ENCODE measurements around the gene SYNPR.

SYNPR gene

DNA sequence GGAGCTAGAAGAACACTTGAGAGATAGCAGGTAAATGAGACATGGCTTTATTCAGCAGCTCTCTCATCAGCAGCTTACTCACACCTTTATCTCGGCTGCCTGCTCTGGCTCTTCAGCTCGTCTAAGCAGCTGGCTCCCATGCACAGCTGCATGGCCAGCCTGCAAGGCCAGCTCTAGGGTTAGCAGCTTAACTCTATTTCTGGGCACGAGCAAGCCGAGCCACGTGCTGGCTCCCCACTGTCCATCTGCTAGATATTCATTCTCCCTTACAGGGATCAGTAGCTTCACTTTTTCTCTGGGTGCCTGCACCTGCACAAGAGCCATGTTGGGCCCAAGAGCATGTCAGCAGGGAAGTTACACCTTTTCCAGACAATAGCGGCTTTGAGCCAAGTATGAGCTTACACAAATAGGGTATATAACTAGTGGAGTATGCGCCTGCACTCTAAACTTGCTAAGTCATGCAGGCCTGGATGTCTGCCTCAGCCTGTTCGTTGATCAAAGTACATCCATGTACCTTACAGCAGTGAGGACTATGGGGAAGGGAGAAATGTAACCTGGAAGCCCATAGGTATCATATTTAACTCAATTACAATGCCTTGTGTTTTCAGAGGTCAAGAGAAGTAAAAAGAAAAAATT is 199.5 kb downstream of the SYNPR start:
- DNase-seq, result no peak

DNA sequence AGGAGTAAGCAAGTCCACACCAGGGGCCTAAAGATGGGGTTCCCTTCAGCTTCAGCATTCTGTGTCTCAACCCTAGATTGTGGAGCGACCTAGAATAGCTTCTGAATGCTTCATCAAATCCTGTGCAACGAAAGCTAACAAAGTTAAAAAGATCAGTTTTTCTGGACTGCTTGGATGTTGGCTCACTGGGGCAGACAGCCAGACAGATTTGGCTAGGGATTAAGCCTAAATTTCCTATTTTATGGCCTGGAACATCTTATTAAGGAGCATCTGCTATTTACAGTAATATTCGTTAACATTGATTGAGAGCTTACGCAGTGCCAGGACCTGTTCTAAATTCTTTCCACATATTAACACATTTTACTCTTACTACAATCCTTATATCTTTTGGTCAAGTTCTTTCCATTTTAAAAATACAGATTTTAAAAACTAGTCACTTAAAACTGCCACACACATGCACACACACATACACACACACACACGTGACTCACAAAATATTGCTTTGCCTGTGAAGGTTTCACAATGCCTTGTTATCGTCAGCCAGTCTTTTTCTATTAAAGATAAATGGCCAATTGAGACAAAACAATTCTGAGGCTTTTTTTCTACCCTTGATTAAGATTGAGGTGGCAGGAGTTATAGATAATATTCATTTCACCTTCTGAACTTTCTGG is 201.0 kb downstream of the SYNPR start:
- DNase-seq, result no peak

DNA sequence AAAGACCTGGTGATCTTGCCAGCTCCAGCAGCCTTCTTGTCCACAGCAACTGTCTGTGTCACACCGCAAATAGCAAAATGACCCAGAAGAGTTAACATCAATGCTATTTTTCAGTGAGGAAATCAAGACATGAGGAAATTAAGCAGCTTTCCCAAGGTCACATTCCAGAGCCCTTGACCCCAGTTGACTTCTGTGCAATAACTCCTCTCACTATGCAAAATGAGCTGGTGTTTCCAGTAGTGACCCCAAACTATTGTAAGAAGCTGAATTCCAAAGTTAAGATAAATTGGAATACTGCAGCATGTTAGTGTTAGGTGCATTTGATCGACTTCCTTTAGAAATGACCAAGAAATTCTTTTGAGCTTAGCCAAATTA is 201.5 kb downstream of the SYNPR start:
- no peak for DNase-seq

DNA sequence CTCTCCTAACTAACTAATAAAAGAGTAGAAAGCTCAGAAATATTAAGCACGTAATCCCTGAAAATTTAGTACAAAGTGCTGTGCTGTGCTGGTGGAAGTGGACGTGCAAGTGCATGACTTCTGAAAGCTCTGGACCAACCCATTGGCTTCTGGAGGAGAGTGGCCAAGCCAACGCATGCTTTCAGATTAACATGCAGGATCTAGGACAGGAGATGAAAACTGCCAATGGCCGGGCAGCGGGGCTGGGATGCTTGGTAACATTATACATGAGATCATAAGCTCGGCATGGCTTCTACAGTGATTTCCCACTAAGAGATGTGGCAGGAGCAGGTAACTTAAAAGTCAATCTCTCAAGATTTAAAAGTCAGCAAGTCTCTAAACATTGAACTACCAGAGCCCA is 203.5 kb downstream of the SYNPR start:
- no peak for DNase-seq

DNA sequence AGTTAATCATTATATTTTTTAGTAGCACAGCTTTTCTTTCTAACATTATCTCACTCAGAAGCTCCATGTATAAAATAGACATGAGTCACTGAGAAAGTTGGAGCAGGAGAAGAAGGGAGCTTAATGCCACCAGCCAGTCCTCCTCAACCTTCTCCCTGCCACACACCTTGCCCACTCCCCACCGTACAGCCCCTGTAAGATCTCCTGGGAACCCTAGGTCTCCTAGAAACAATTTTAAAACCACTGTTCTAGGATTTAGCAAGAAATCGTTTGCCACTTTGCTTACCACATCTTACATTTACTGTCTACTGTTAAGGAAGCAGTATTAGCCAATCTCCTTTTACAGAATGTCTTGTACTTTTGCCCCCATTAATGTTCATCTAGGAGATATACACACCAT is 204.2 kb downstream of the SYNPR start:
- no peak for DNase-seq

DNA sequence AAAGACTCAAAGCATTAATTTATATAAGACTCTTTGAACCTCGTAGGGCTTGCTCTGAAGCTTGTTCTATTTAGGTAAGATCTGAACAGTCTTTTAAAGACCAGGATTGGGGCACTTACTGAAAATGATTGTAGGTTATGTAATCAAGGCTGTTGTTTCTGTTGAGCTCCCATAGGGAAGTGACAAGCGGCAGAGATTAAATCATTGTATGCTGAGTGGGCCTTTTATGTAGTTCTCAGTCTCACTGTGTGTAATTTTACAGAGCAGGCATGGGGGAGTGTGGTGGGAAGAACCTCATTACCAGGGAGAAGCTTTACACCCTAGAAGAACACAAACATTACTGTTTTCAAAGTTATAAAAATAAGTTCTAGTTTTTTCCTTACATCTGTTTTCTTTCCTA is 214.4 kb downstream of the SYNPR start:
- no peak for DNase-seq

DNA sequence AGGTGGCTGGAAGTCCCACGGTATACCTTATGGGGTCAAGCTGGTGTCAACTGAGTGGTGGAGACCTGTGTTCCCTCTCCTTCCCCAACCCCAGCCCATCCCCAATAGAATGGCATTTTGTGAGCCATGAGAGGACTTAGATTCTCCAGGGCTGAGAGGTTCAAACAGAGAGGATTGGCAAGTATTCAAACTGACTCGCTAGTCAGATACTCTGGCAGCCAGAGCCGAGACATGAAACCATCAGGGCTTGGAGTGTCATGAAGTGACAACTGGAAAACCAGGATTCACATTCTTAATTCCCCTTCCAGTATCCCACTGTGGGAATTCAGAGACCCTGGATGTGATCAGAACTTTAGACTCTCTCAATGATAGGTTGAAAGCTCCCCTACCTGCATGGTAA is 215.0 kb downstream of the SYNPR start:
- no peak for DNase-seq

DNA sequence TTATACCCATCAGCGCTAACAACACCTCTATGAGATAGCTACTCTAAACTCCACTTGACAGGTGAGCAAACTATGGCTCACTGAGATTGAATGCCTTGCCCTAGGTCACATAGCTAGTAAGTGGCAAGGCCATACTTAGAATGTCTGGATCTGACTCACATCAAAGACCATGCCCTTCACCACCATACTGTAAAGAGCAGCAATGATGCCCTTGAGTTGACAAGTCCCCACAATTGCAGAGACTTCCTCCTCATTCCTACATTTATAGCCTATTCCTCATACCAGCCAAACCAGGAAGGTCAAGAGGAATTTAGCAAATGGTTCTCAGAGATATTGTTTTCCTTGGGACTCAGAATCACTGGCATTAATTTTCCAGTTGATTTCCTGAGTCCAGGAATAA is 216.5 kb downstream of the SYNPR start:
- DNase-seq, result no peak

DNA sequence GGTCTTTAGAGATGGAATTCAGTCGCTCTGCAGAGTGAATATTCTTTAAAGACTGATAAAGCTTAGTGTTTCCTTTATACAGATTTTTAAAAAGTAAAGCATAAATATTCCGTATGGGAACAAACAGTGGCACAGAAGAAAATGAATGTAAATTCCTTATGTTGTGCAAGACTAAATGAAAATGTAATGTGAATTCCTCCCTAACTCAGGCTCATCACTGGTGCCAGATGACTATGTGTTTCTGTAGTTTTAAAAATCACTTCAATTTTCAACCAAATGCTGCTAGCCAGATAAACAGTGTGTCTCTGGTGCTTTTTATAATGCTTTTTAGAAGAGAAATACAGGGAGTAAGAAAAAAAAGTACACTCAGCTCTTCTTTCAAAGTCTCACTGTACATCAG is 219.5 kb downstream of the SYNPR start:
- no peak for DNase-seq

DNA sequence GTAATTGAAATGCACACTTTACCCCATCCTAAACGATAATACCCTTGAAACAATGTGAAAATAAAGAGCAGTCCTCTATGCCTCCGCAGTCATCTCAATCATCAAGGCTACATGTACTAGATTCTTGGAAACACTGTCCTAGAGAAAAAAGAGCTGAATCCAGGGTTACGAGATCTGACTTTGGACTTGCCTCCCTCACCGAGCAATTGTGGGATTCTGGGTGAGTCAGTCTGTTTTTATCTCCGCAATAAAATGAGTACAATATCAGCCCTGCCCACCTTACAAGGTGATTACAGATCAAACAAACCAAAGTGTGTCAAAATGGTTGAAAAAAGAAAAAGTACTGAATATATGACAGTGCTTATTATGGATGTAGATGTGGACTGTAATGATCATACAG is 222.1 kb downstream of the SYNPR start:
- no peak for DNase-seq

DNA sequence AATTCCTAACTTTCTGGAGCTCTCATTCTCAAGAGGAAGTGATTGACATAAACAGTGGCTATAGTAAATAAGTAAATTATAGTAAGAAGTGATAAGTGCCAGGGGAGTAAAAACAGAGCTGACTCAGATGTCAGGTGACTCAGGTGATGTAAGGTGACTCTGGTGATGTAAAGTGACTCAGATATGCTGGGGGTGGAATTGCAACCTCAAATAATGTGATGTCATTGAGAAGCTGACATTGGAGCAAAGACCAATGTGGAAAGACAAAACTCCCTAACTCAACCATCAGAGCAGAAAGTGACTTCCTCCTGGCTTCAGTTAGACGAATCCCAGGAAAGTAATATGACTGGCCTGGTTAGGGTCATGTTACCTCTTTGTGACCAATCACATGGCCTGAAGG is 230.2 kb downstream of the SYNPR start:
- no peak for DNase-seq

DNA sequence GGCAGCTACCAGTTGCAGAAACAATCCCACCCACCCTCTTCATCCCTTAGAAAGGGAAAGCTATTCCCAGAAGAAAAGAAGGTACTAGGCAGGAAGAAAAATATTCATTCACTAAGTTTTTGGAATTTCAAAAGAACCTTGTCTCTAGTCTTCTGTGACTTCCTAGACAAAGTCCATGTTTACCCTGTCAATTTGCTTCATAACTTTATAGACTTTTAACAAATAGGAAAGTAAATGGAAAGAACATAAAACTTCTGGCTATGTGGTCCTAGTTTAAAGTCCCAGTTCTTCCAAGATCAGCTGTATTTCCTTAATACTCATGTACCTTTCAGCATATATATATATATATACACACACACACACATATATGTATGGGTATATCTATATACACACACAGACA is 230.7 kb downstream of the SYNPR start:
- DNase-seq, result no peak

DNA sequence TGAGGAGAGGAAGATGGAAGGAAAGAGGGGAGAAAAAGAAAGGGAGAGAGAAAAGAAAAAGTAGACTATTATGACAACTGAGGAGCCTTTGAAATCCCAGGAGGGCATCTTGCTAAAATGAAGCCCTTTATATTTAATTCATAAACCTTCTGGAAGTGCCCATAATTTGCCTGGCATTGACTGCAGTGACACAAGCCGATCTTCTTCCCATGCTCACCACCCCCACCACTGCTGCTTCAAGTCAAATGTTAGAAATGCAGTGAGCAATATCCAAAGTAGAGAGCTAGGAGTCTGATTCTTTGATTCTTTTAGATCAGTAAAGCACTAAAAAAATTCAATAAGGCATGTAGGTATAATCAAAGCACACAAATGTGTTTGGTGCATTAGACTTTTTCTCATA is 235.7 kb downstream of the SYNPR start:
- DNase-seq, result no peak

DNA sequence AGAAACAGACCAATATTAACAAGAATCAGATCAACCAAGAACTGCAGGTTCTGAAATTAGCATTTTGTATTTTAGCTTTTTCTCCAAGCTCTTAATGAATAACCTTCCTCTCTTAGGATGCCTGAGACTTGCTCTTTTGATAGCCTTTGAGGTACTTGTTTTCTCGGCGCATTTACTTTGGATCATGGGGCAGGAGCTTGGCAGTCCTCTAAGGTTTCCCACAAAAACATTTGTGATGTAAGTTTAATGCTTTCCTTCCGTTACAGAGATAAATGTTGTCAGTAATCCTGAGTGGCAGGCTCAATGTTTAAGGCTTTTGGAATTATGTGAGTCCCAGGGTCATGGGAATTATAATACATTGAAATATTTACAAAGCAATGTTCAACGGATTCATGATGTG is 236.6 kb downstream of the SYNPR start:
- no peak for DNase-seq

DNA sequence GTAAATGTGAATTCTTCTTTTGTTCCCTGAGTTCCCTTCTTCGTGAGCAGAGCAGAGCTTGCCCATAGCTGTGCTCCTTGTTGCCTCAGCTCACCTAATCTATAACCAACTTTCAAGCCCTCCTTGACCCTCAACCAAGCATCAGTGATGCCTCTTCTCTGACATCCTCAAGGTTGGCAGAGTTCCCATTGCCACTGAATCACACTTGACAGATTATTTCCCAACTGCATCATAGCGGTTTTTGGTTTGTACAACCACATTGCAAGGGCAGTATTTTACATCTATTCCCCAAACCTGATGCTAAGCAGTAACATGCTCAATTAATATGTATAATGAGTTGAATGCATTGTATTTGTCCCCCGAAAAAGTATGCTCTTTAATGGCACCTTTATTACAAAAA is 241.3 kb downstream of the SYNPR start:
- DNase-seq, result no peak

DNA sequence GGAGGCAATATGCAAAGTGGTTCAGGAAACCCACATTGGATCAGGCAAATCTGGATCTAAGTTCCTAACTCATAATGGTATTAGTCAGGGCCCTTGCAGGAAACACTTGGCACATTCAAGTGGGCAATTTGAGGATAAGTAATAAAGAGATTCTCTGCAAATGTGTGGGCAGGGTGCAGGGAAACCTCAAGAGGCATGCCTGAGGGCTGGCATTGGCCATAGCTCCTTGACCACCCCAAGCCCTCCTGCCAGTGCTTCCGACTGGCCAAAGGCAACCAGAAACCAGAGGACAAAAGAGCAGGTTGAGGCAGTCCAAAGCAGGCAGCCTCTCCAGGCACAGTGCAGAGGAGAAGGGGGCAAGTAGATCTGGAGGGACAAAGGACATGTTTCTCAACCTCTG is 243.5 kb downstream of the SYNPR start:
- no peak for DNase-seq

DNA sequence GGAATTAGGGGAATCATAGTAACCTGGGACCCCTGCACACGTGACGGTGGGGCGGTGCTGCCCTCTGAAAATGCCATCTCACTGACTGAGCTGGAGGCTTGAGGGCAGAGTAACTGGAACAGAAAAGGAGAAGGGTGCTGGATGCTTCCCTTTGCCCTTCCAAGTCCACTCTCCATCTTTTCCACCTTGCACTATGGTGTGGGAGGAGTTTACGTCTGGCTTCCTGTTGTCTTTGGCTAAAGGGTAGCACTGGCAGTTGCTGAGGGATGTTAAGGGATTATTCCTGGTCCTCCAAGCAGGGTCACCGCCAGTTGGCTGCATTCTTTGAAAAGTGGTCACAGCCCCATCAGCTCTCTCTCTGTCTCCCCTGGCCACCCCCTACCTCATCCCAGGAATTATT is 245.0 kb downstream of the SYNPR start:
- DNase-seq, result no peak

DNA sequence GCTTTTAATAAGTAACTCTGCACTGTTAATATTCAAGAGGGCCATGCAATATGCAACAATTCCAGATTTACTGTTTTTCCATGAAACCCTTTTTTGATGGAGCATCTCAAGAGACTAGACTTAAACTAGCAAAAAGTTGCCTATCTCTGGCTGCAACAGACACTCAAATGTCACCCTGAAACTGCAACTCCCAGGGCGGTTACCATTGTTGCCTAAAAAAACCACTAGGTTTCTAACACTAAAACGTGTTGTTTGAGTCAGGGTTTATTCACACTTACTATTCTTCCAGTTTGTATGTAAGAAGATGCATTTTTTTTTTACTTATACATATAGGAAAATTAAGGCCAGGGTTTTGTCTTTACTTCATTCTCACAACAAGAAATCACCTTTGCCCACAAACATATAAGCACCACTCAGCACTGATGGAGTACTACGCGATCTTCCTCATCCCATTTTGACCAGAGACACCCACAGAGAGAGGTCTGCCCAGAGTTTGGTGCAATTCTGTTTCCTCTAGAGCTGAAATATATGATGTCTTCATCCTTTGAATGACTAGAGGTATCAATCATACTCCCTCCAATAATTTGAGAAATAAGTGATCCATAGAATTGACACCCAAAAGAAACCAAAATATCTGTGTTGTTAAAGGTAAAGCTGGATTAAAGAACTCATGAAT is 250.4 kb downstream of the SYNPR start:
- no peak for DNase-seq

DNA sequence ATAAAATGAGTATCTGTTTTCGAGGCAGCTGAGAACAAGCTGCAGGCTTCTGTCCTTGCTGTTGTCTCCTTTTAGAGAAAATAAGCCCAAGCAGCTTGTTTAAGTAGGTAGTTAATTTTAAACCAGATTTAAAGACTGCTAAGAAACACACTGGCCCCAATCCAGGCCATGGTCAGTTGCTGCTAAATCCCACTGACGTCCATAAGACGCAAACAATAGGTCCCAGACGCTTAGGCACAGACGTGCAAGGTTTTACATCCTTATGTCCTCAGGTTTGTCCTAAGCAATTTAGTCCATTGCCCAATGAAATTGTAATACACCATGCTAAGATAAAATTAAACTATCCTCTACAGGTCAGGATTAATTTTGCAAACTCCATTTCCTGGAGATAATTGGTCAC is 254.4 kb downstream of the SYNPR start:
- no peak for DNase-seq

DNA sequence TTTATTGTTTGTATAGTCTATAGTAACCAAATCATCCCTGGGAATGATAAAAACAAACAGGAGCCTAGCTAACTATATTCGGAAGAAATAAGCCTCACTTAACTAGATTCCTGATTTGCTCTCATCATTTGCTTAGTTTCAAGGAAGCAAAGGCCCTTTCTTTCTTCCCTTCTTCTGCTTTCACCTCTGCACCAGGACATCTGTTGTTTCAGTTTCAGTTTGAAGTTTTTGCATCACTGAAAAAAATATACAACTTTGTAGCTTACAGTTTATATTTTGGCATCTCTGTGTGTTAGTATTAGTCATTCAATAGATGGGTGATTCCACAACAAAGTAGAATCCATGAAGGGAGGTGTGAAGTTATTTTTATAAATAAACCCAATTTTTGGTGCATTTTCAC is 260.8 kb downstream of the SYNPR start:
- DNase-seq, result no peak

DNA sequence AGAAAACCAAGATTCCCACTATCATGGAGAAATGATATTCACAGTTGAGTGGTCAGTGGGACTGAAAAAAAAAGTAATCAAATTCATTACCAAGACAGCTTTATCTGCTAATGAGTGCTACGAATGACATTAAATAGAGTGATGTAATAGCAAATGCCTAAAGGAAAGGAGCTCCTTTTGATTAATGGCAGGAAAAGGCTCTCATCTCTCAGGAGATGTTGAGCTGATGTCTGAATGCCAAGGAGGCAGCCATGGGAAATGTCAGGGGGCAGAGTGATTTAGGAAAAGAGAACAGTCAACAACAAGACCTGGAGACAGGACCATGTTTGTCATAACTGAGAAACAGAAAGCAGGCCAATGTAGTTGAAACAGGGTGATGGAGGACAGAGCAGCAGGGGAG is 277.7 kb downstream of the SYNPR start:
- no peak for DNase-seq

DNA sequence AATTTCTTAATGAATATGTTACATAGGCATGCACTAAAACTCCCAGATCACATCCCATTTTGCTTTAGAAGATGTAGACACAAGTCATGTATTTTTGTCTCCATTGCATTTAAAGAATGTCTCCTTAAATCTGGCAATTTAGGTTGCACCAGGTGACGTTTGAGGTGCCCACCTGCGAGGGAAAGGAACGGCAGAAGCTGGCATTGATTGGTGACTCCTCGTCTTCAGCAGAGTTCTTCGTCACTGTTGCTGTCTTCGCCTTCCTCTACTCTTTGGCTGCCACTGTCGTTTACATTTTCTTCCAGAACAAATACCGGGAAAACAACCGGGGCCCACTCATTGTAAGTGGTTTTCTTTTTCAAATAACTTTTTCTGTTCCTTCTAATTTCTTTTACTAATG is 278.3 kb downstream of the SYNPR start:
- DNase-seq, result no peak

DNA sequence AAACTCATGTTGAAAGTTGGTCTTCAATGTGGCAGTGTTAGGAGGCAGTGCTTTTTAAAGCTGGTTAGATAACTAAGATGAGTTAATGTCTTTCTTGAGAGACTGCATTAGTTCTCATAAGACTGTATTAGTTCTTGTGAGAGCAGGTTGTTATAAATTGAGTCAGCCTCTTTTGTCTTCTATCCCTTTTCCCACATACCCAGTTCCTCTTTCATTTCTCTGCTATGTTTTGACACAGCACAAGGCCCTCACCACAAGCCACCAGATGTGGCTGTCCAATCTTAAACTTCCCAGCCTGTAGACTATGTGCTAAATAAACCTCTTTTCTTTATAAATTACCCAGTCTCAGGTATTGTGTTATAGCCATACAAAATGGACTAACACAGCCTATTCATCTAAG is 279.8 kb downstream of the SYNPR start:
- no peak for DNase-seq

DNA sequence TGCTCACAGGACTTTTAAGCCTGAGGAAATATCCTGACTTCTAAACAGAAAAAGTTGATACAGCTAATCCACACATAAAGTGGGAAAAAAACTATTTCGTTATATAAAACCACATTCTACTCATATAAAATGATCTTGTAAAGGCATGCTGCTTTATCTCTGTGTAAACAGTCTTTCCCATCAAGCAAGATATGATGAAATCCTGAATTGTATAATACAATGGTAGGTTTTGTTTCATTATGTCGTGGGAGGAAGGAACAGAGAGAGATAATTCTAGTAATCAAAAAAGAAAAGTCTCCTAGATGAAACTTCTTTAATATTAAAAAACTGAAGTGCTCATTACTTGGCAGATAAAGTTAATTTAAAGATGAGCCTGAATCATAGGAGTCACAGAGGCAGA is 281.8 kb downstream of the SYNPR start:
- no peak for DNase-seq

DNA sequence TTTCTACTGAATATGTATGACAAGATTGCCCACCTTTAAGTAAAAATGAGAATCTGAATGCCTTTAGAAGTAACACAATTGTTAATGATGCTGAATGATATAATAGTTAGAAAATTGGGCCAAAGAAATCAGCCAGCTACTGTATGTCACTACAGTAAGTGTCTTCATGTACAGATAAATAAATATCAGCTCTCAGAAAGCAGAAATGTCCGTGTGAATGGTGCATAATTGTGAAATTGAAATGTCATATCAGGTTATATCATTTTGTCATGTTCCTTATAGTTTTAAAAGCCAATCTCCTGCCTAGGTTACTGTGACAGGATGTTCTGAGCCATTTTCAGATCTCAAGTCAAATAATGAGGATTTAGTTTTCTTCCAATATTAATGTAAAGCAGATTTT is 283.8 kb downstream of the SYNPR start:
- DNase-seq, result no peak
